Measurements from ENCODE around the gene XXYLT1.

DNA sequence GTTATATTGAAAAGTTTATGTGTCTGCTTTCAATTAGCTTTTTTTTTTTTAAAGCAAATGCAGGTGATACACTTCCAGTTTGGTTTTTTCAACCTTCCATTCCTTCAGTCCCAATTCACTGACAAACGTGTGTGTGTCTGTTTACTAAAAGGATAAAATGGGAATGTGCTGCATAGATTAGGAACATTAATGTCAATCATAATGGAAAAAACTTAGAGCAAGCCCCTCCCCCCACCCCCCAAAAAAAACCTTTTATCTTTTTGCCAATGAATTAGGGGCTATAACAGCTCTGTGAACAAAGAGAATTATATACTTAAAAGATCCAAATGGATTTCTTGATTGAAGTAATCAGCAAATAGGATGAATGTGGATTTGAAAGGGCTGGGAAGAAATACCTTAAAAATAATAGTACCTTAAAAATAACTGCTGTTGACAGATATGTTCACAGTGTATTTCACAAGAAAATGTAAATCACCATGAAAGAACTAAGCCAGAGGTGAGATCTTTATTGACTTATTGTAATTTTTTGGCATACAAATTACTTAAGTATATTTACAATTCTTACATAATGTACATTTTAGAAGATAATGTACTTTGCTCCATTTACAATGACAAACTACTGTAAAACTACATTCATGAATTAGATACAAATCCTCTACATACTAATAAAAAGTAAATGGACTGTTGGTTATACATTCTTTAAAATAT lies 3.5 kb upstream of the XXYLT1 start:
- TF ChIP-seq, protein P1, sequence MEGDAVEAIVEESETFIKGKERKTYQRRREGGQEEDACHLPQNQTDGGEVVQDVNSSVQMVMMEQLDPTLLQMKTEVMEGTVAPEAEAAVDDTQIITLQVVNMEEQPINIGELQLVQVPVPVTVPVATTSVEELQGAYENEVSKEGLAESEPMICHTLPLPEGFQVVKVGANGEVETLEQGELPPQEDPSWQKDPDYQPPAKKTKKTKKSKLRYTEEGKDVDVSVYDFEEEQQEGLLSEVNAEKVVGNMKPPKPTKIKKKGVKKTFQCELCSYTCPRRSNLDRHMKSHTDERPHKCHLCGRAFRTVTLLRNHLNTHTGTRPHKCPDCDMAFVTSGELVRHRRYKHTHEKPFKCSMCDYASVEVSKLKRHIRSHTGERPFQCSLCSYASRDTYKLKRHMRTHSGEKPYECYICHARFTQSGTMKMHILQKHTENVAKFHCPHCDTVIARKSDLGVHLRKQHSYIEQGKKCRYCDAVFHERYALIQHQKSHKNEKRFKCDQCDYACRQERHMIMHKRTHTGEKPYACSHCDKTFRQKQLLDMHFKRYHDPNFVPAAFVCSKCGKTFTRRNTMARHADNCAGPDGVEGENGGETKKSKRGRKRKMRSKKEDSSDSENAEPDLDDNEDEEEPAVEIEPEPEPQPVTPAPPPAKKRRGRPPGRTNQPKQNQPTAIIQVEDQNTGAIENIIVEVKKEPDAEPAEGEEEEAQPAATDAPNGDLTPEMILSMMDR (IDR thresholded peaks at IDR 0.05), result no peak
- no peak for TF ChIP-seq POLR2A (IDR thresholded peaks at IDR 0.05)
